ENCODE measurements around the gene ANTXR1.

The ANTXR1 gene

GRCh38 chr2:69081001-69081580 is 68.1 kb downstream of the ANTXR1 start:
- Histone ChIP-seq H3K36me3 (ENCODE audit: control insufficient read depth, insufficient read depth, low read length) (no peaks in the 10 kb centered on the region), H3K9ac (ENCODE audit: low read depth, low read length) (no peak overlapping the region), H3K9me3 (ENCODE audit: control insufficient read depth, insufficient read depth, low read length) (no peaks in the 10 kb centered on the region), H3K27me3 (ENCODE audit: control insufficient read depth, insufficient read depth, low read length) (no peaks in the 10 kb centered on the region), H3K4me1 (ENCODE audit: control insufficient read depth, insufficient read depth, low read length) (no peaks in the 10 kb centered on the region), H3K4me3 (ENCODE audit: low read depth, low read length) (no peak overlapping the region)

DNA sequence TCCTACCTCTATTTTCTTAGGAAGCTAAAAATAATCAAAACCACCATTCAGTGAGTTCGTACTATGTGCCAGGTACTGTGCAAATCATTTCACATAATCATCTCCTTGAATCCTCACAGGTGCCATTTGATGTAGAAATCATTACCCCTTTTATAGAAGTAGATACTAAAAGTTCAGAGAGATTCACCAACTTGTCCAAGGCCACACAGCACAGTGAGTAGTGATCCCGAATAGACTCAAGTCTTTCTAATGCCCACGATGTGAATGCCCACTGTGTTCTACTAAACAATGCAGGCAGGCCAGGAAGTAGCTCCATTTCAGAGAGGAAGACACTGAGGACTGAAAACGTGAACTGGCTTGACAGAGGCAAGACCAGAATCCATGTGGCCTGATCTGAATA is 68.8 kb downstream of the ANTXR1 start:
- Histone ChIP-seq H3K9me3 (ENCODE audit: control insufficient read depth, insufficient read depth, low read length) (no peaks in the 10 kb centered on the region), H3K4me1 (ENCODE audit: control insufficient read depth, insufficient read depth, low read length) (no peaks in the 10 kb centered on the region), H3K4me3 (ENCODE audit: low read depth, low read length) (no peak overlapping the region), H3K9ac (ENCODE audit: low read depth, low read length) (no peak overlapping the region), H3K36me3 (ENCODE audit: control insufficient read depth, insufficient read depth, low read length) (no peaks in the 10 kb centered on the region), H3K27me3 (ENCODE audit: control insufficient read depth, insufficient read depth, low read length) (no peaks in the 10 kb centered on the region)

- no peaks in the 10 kb centered on the region for H3K27me3 ChIP-seq (ENCODE audit: control insufficient read depth, insufficient read depth, low read length)
- H3K36me3 ChIP-seq (ENCODE audit: control insufficient read depth, insufficient read depth, low read length) = no peaks in the 10 kb centered on the region
- H3K9me3 ChIP-seq (ENCODE audit: control insufficient read depth, insufficient read depth, low read length) = no peaks in the 10 kb centered on the region
- H3K4me1 ChIP-seq (ENCODE audit: control insufficient read depth, insufficient read depth, low read length) = no peaks in the 10 kb centered on the region
- no peak overlapping the region for H3K9ac ChIP-seq (ENCODE audit: low read depth, low read length)
- H3K4me3 ChIP-seq (ENCODE audit: low read depth, low read length) = no peak overlapping the region
Measured at GRCh38 chr2:69082430-69082997, 69.5 kb downstream of the ANTXR1 start.

- Histone ChIP-seq H3K27me3 (ENCODE audit: control insufficient read depth, insufficient read depth, low read length) (no peaks in the 10 kb centered on the region), H3K4me1 (ENCODE audit: control insufficient read depth, insufficient read depth, low read length) (no peaks in the 10 kb centered on the region), H3K9me3 (ENCODE audit: control insufficient read depth, insufficient read depth, low read length) (no peaks in the 10 kb centered on the region), H3K9ac (ENCODE audit: low read depth, low read length) (no peak overlapping the region), H3K36me3 (ENCODE audit: control insufficient read depth, insufficient read depth, low read length) (no peaks in the 10 kb centered on the region), H3K4me3 (ENCODE audit: low read depth, low read length) (no peak overlapping the region)
Measured at GRCh38 chr2:69083235-69083748, 70.3 kb downstream of the ANTXR1 start.

DNA sequence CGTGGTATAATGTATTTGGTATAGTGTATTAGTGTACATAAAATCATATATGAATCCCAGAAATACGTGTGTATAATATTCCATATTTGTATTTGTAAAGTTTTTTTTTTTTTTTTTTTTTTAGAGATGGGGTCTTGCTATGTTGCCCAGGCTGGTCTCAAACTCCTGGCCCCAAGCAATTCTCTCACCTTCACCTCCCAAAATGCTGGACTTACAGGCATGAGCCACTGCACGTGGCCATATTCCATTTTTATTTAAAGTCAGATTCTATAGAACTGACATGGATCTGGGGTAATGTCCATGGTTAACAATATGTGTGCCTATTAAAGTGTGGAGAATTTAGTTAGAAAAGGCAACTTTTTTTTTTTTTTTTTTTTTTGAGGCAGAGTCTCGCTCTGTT is 71.5 kb downstream of the ANTXR1 start:
- H3K9me3 ChIP-seq (ENCODE audit: control insufficient read depth, insufficient read depth, low read length) = no peaks in the 10 kb centered on the region

GRCh38 chr2:69086466-69086865 is 73.5 kb downstream of the ANTXR1 start:
- no peaks in the 10 kb centered on the region for H3K27me3 ChIP-seq (ENCODE audit: control insufficient read depth, insufficient read depth, low read length)
- no peaks in the 10 kb centered on the region for H3K4me1 ChIP-seq (ENCODE audit: control insufficient read depth, insufficient read depth, low read length)
- no peaks in the 10 kb centered on the region for H3K9me3 ChIP-seq (ENCODE audit: control insufficient read depth, insufficient read depth, low read length)
- H3K4me3 ChIP-seq (ENCODE audit: low read depth, low read length) = no peak overlapping the region
- no peaks in the 10 kb centered on the region for H3K36me3 ChIP-seq (ENCODE audit: control insufficient read depth, insufficient read depth, low read length)
- no peak overlapping the region for H3K9ac ChIP-seq (ENCODE audit: low read depth, low read length)

More for the DNA sequence above, 71.5 kb downstream of the ANTXR1 start:
- Histone ChIP-seq H3K36me3 (ENCODE audit: control insufficient read depth, insufficient read depth, low read length) (no peaks in the 10 kb centered on the region), H3K27me3 (ENCODE audit: control insufficient read depth, insufficient read depth, low read length) (no peaks in the 10 kb centered on the region), H3K4me3 (ENCODE audit: low read depth, low read length) (no peak overlapping the region), H3K4me1 (ENCODE audit: control insufficient read depth, insufficient read depth, low read length) (no peaks in the 10 kb centered on the region), H3K9ac (ENCODE audit: low read depth, low read length) (no peak overlapping the region)

GRCh38 chr2:69087211-69087911 is 74.4 kb downstream of the ANTXR1 start:
- H3K36me3 ChIP-seq (ENCODE audit: control insufficient read depth, insufficient read depth, low read length) = no peaks in the 10 kb centered on the region
- no peaks in the 10 kb centered on the region for H3K9me3 ChIP-seq (ENCODE audit: control insufficient read depth, insufficient read depth, low read length)
- no peak overlapping the region for H3K9ac ChIP-seq (ENCODE audit: low read depth, low read length)
- H3K4me1 ChIP-seq (ENCODE audit: control insufficient read depth, insufficient read depth, low read length) = no peaks in the 10 kb centered on the region
- no peaks in the 10 kb centered on the region for H3K27me3 ChIP-seq (ENCODE audit: control insufficient read depth, insufficient read depth, low read length)
- no peak overlapping the region for H3K4me3 ChIP-seq (ENCODE audit: low read depth, low read length)

DNA sequence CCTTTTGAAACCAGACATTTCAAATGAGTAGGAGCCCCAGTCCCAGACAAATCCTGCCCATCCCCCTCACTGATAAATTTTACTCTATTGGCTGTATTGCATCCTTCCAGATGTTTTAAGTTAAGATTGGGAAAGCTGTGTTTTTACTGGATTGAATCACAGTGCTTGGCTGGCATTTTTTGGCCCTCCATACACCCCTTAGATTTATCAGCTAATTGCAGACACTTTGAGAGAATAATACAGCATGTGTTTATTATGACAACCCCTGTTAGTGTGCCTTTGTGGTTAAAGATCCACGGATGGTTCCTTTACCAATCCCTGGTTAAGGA is 74.9 kb downstream of the ANTXR1 start:
- H3K9me3 ChIP-seq (ENCODE audit: control insufficient read depth, insufficient read depth, low read length) = no peaks in the 10 kb centered on the region
- no peak overlapping the region for H3K4me3 ChIP-seq (ENCODE audit: low read depth, low read length)
- no peaks in the 10 kb centered on the region for H3K27me3 ChIP-seq (ENCODE audit: control insufficient read depth, insufficient read depth, low read length)
- H3K4me1 ChIP-seq (ENCODE audit: control insufficient read depth, insufficient read depth, low read length) = no peaks in the 10 kb centered on the region
- no peaks in the 10 kb centered on the region for H3K36me3 ChIP-seq (ENCODE audit: control insufficient read depth, insufficient read depth, low read length)
- H3K9ac ChIP-seq (ENCODE audit: low read depth, low read length) = no peak overlapping the region

DNA sequence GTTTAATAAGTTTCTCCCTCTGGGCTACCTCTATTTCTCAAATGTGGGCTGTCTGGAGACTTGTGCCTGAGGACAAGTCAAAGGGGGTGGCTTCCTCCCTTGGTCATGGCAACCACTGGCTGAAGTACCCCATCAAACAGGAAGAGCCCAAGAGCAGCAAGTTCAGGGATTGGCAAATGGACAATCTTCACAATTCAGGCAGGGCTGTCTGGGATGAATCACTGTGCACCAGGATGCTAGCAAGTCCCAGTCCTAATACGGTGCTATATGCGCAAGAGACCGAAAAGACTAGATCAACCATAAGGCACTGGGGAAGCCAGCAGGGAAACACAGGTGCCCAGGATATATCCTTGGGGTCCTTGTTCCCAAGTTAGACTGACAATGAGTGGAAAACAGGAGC is 75.5 kb downstream of the ANTXR1 start:
- H3K4me1 ChIP-seq (ENCODE audit: control insufficient read depth, insufficient read depth, low read length) = no peaks in the 10 kb centered on the region
- no peak overlapping the region for H3K4me3 ChIP-seq (ENCODE audit: low read depth, low read length)
- no peaks in the 10 kb centered on the region for H3K27me3 ChIP-seq (ENCODE audit: control insufficient read depth, insufficient read depth, low read length)
- H3K9ac ChIP-seq (ENCODE audit: low read depth, low read length) = no peak overlapping the region
- H3K36me3 ChIP-seq (ENCODE audit: control insufficient read depth, insufficient read depth, low read length) = no peaks in the 10 kb centered on the region
- H3K9me3 ChIP-seq (ENCODE audit: control insufficient read depth, insufficient read depth, low read length) = no peaks in the 10 kb centered on the region

GRCh38 chr2:69089266-69089665 is 76.3 kb downstream of the ANTXR1 start:
- Histone ChIP-seq H3K9me3 (ENCODE audit: control insufficient read depth, insufficient read depth, low read length) (no peaks in the 10 kb centered on the region), H3K36me3 (ENCODE audit: control insufficient read depth, insufficient read depth, low read length) (no peaks in the 10 kb centered on the region), H3K27me3 (ENCODE audit: control insufficient read depth, insufficient read depth, low read length) (no peaks in the 10 kb centered on the region), H3K4me1 (ENCODE audit: control insufficient read depth, insufficient read depth, low read length) (no peaks in the 10 kb centered on the region), H3K9ac (ENCODE audit: low read depth, low read length) (no peak overlapping the region), H3K4me3 (ENCODE audit: low read depth, low read length) (no peak overlapping the region)

- H3K36me3 ChIP-seq (ENCODE audit: control insufficient read depth, insufficient read depth, low read length) = no peaks in the 10 kb centered on the region
- no peak overlapping the region for H3K4me3 ChIP-seq (ENCODE audit: low read depth, low read length)
- H3K9me3 ChIP-seq (ENCODE audit: control insufficient read depth, insufficient read depth, low read length) = no peaks in the 10 kb centered on the region
- no peaks in the 10 kb centered on the region for H3K27me3 ChIP-seq (ENCODE audit: control insufficient read depth, insufficient read depth, low read length)
- H3K9ac ChIP-seq (ENCODE audit: low read depth, low read length) = no peak overlapping the region
- no peaks in the 10 kb centered on the region for H3K4me1 ChIP-seq (ENCODE audit: control insufficient read depth, insufficient read depth, low read length)
Measured at GRCh38 chr2:69089998-69090397, 77.0 kb downstream of the ANTXR1 start.

DNA sequence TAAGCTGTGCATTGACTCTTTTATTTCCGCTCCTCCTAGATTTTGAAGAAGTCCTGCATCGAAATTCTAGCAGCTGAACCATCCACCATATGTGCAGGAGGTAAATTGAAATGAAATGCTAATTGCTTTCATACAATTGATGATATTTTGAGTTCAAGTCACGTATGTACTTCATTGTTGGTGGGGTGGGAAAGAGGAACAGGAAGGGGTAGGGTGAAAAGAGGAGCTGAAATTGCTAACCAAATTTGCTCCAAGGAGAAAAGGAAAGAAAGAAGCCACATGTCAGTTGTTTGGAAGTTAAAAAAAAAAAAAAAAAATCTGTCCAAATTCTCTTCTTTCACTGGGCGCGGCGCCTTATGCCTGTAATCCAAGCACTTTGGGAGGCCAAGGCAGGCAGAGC is 77.8 kb downstream of the ANTXR1 start:
- Histone ChIP-seq H3K4me1 (ENCODE audit: control insufficient read depth, insufficient read depth, low read length) (no peaks in the 10 kb centered on the region), H3K9me3 (ENCODE audit: control insufficient read depth, insufficient read depth, low read length) (no peaks in the 10 kb centered on the region), H3K36me3 (ENCODE audit: control insufficient read depth, insufficient read depth, low read length) (no peaks in the 10 kb centered on the region), H3K27me3 (ENCODE audit: control insufficient read depth, insufficient read depth, low read length) (no peaks in the 10 kb centered on the region), H3K9ac (ENCODE audit: low read depth, low read length) (no peak overlapping the region), H3K4me3 (ENCODE audit: low read depth, low read length) (no peak overlapping the region)

Measured in iPS-15b (cell line).